HG03457 (cell line): ENCODE results near the gene CHIT1.

Experiments
- ATAC-seq: cut with Tn5 transposase; IDR thresholded peaks from one replicate; pipeline ENCODE4 v1.9.1; 2021; ENCODE audit warnings: moderate number of reproducible peaks; ENCODE audit not compliant: unreplicated experiment

Gene CHIT1

DNA sequence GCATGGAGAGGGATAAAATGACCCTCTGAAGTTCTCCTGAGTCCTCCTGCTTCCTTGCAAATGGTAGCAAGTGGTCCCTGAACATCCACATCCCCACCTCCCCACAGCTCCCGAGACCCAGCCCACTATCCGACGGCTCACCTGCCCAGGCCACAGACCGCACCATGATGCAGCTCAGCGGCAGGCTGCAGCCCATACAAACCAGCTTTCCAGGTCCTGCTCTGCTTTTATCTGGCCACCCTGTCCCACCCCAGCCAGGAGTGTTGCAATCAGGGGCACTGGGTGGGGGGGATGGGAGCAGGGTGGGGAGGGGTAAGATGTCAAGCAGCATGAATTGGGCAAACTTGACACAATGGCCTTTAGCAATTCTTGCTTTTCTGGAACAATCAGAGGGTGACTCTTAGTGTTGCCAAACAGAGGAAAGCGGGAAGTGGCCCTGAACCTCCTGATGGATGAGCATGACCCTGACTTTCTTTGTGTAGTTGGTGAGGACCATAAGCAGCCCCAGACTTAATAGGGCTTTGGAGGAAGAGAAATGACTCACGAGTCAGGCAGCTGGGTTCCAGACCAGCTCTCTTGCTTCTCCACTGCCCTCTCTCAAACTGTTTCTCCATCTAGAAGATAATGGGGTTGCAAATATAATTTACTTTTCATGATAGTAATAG, at the start of gene CHIT1:
CHIT1 (minus strand) TSS at position 203 of the 665 bp plus-strand sequence; CDS start at position 166, 37 bp downstream.
- ATAC-seq: no peak

DNA sequence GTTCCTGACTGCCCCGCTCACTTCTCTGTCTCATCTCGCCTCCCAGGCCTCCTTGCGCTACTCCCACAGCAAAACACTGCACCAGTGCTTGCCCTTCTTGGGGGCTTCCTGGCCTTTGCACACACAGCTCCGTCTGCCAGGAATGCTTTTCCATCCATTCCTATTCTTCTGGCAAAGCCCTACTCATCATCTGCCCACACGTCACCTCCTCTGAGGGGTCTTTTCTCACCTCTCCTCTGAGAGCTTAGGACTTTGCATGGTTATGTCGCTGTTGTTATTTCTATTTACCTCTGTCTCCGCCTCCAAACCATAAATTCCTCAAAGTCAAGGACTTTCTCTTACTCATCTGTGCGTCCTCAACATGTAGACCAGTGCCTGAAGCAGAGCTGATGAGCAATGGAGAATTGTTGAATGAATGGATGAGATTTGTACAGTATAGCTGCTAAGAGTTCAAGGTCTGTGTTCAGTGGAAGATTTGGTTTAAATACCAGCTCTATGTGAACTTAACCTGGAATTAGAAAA, 49.5 kb upstream of the CHIT1 start:
- ATAC-seq: no peak

DNA sequence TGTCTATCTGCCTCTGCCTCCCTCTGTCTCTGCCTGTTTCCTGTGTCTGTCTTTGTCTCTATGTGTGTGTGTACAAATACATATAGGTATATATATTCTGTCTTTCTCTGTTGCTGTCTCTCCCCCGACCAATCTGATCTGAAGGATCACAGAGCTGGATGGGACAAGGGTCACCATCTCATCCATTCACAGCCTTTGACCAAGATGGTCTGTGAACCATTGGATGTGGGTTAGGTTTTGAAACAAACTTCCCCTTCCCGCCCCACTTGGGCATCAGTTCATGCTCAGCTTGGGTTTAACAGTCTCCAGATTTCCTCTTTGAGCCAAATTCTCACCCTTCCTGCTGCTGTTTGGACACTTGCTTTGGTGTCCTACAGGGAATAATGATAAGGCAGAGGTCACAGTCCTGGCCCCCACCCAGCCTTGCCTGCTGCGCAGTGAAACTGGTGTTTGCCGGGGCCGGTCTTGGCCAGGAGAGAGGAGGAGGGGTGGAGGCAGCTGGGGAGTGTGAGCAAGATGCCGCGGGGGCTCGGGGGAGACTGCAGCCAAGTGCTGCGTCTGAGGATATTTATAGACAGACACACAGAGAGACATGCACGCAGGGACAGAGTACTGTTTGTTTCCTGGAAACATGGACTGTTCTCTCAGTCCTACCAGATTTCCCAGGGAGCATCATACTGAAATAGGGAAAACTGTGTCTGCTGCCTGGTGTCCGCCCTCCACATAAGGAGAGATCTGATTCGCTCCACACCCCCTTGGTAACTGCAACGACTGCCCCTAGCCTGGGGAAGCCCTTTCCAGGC, 48.8 kb upstream of the CHIT1 start:
- ATAC-seq: no peak

DNA sequence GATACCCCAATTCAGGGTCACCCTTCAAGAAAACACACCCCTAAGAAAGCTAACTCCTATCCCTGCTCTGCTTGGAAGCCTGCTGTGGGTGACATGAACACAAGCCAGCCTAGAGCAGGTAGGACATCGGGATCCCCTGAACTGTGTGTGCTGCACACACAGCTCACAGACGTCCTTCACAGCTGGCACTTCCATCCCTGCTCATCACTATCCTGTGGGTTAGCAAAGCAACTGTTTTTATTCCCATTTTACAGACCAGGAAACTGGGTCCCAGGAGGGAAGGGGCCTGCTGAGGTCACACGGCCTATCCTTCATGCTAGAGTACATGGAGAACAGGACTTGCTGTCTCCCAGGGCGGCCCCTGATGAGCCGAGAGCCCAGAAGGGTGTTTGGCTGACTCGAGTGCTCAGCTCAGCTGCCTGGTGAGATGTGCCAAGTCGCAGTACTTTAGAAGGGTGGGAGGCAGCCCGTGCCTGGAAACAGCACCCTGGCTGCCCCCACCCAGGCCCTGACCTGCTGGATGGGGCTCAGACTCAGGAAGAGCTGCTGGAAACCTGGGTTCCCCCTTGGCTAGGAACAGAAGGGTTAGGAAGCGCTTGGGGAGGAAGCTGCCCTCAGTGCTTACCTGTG, 47.6 kb upstream of the CHIT1 start:
- no peak for ATAC-seq

DNA sequence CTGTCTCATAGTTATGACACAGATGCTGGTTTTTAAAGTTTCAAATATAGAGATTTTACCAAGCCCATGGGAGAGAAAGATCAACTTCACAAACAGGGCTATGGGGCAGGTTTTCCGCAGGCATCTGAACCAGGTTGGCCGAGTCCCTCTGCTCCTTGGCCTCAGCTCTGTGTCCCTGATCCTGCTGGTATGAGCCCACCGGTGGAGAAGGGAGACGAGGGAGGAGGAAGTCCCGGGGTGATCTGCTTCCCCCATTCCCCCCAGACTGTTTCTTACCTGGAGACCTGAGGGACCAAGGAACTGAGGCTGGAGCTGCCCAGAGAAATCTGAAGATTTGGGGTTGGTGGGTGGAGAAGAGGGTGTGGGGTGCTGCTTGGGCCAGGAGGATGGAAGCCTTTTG, 46.9 kb upstream of the CHIT1 start:
- no peak for ATAC-seq

DNA sequence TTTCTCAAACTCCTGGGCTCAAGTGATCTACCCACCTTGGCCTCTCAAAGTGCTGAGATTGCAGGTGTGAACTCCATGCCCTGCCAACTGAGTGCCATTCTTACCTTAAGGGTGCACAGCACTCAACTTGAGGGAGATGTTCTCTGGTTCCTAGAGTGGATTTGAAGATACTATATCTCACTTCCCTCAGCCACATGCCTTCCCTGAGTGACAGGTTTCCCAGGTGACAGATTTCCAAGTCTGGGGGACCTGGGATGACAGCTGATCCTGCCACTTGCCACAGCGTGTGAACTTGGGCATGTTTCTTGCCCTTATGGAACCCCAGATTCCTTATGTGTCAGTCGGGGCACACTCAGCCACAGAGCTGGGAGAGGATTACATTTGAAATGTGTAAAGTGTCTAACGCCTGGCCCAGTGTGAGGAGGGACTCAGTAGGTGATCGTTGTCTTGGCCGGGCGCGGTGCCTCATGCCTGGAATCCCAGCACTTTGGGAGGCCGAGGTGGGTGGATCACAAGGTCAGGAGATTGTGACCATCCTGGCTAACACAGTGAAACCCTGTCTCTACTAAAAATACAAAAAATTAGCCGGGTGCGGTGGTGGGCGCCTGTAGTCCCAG, 46.3 kb upstream of the CHIT1 start:
- no peak for ATAC-seq

DNA sequence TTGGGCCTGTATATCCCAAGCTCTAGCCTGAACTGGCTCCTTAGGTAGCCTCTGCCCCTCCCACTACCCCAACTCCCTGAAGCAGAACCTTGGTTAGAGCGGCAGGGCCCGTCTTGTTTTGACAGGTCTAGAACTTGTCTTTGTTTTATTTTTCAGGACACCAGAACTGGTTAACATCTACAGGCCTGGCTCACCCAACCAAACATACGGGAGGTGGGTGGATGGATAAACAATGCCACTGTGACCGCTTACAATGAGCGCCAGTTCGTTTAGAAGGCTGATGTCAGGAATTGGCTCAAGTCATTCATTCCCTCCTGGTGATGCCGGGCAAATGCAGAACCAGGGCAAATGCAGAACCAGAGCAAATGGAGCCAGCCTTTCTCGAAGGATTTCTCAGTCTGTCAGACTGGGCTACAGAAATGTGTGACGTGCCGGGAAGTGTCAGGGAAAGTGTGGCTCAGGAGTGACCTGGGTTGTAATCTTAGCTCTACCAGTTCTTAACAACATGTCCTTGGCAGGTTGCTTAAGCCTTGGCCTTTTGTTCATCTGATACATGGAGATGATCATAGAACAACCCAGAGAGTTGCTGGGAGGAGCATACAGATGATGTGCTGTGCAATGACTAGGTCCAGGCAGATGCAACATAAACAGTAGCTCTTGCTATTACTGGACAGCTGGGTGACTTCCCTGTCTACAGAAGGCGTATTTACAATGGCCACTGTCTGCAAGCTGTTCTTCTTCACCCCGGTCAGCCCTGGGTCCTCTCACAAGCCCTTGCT, 45.3 kb upstream of the CHIT1 start:
- no peak for ATAC-seq

DNA sequence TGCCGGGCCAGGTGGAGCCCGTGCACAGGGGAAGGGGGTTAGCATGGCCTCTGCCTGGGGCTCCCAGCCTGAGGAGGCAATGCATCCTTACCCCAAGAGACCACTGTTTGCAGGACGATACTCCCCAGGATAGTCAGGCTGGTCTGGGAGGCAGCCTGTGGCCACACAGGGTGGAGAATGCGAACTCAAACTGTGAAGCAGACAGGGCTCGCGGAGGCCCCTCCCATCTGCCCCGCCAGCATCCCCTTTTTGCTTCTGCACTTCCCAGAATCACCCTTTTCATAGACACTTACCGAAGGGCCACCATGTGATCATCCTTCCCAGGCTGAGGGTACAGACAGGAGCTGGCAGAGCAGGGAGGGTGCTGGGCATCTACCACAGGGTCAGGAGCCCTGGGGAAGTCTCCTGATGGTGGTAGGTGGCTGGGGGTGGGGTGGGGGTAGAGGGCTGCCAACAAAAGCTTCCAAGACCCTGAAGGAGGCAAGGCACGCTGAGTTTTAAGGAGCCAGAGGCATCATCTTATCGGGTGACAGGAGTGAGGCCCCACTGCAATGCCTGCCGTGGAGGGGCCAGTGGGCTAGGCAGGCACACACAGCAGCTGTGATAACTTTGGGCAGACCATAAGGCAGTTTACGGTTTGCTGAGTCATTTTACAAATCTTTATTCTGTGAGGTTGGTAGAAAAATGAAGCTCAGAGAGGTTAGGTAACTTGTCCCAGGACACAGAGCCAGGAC, 44.6 kb upstream of the CHIT1 start:
- no peak for ATAC-seq

DNA sequence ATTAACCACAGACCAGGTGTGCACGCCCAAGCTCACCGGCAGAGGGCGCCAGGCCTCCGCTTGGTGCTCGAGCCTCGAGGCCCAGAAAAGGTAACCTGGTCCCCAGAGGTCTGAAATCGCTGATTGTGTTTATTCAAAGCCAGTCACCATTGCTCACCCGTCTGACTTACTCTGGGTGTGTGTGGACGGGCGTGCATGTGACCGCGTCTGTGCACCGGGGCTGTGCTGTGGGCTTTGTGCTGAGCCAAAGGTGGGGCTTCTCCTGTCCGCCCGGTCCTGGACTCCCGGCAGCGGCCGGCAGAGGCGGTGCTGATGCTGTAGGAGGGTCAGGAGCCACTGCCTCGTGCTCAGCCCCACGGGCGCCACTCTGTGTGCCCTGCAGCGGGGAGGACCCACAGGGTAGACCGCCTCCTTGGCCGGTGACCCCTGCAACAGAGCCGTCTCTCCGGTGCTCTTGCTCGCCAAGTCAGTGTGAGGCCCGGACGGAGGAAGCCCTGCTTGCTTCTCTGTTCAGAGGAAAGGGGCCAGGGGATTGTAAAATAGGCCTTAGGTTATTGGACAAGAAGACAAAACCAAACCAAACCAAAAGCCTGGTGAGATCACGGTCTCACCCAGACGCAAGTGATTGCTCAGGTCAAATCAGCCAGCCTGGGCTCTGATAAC, 43.9 kb upstream of the CHIT1 start:
- ATAC-seq: peak; percentile 41

DNA sequence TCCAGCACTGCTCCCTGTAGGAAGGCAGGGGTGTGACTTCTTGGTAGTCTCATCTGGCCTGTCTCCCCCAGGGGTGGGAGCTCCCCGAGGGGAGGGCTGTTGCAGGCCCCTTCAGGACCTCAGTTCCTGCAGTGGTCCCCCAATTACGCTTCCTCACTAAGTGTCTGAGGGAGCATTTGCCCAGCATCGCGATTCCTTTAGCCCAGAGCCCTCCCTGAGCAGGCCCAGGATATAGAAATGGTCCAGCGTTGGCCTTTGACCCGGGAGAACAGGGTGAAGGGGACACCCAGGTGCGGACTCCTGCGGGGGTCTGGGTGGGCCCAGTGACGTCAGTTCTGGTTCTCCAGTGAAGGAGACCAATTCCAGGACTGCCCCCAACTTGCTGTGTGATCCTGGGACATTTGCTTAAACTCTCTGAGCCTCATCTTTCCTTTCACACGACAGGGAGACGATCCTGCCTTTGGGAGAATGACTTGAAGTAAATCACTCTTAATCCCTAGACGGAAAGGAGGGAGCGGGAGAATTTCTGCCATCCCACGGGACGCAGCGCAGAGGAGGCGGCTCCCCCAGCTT, 43.2 kb upstream of the CHIT1 start:
- no peak for ATAC-seq

DNA sequence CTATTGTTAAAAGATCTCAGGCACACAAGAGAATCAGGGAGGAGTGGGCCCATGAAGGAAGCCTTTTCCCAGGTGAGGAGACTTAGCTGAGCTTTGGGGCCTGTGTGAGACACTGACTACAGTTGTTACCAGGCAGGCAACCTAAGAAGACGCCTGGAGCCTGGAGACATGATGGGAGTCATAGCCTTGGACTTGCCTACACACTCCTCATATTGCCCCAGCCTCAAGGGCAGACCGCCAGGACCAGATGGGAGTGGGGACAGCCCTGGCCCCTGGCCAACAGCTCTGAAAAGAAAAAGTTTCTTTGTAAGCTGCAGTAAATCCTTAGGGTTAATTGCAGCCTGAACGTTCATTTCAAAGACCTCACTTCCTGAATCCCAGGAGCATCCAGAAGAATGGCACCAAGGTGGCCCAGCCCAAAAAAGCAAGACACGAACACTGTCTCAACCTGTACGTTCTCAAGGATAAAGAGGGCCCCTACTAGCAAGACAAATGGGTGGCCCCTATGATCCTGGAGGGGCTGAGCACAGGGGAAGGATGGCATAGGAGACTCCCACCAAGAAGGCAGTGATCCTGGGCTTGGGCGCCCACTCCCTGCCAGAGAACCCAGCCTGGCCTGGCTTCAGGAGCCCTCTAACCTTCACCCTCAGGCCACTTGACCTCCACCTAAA, 42.6 kb upstream of the CHIT1 start:
- no peak for ATAC-seq

DNA sequence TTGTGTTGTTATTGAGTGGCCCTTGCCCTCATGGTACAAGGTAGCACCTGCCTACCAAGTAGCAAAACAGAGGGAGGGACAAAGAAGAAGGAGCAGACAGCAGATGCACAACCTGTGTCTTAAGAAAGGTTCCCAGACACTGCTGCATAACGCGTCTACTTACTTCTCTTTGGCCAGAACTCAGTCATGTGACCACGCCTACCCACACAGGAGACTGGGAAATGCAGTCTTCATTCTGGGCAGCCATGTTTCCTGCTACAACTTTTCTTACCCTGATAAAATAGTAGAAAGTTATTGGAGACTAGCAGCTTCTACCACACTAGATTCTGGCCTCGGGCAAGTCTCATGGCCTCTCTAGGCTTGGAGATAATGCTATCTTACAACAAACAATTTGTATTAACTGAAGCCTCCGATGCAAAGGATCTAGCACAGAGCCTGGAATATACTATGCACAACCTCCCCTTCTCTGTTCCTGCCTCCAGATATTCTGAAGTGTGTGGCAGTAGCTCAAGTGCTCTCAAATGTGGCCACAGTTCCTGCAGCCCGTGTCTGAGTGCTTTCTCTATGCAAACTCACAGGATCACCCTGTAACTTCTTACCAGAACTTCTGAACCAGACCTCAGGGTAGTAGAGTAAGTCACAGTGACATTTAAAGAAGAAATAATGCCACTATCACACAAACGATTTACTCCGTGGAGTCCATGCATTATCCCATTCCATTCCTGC, 41.7 kb upstream of the CHIT1 start:
- ATAC-seq: no peak

DNA sequence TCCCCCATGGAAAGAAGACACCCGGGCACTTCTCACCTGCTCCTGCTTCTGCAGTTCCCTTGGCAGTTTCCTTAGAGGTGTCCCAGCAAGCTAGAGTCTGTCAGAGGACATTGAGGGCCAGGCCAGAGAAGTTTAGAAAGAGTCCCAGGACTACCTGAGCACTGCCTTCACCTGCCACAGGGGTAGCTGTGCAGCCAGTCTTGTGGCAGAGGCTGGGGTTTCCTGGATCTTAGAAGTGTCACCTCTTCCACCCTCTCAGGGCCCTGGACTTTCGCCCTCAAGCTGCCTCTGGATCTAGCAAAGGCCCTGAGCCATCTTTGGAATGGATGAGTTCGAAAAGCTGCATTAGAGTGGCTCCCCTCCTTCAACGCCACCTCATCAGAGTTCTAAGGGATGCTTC, 41.0 kb upstream of the CHIT1 start:
- ATAC-seq: no peak

DNA sequence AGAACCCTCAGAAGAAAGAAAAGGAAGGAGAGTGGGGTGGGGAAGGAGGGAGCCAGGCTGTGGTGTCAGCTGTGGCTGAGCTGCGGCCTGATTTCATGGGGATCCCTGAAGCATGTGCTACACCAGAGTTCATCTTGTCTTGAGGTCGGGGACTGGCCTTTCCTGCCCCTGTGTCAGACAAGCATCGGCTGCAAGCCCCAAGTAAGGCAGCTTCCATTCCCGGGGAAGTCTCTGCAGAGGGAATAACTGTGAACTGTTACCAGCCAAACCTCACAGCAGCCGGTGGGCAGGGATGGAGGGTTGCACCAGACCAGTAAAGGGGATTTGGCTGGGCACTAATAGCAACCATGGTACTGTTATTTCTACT, 40.2 kb upstream of the CHIT1 start:
- no peak for ATAC-seq

DNA sequence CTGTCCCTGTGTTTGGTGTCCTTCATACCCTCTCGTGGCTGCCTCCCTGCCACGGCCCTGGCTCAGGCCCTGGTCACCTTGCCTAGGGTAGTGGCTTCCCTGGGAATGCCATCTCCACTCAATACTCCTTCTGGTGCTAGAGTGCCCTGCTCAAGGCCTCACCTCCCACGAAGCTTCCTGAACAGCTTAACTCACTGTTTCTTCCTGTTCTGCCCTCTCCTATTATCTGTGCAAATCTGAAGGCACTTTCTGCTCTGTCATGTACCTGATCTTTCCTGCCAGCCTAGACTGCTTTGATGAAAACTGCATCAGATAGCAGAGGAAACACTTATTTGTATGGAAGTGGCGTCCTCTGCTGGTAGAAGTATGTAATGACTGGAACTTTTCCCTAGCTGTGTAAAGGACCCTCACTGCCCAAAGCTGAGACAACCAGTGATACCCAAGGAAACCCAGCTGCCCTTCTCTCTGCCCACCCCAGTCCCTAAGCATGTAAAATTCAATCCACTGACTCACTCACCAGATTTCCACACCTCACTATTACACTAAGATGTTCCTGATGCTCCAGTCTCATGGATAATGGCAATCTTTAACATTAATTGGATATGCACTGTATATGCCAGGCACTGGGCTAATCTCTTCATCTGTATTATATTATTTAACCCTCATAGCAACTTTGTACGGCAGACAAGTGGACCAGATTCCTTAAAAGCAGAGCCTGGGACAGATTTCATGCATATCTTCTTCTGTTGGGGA, 39.6 kb upstream of the CHIT1 start:
- ATAC-seq: no peak

DNA sequence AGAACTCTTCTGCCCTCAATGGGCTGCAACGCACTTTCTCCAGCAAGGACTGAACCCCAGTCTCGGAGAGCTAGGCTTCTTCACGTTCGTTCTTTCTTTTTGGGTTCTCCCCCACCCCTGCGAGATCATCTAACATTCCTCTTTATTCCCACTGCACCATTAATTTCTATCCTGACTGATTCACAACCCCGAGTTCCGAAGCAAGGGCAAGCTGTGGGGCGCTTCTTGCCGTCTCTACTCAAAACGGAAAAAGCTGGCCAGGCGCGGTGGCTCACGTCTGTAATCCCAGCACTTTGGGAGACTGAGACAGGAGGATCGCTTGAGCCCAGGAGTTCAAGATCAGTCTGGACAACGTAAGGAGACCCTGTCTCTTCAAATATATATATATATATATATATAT, 38.4 kb upstream of the CHIT1 start:
- no peak for ATAC-seq

DNA sequence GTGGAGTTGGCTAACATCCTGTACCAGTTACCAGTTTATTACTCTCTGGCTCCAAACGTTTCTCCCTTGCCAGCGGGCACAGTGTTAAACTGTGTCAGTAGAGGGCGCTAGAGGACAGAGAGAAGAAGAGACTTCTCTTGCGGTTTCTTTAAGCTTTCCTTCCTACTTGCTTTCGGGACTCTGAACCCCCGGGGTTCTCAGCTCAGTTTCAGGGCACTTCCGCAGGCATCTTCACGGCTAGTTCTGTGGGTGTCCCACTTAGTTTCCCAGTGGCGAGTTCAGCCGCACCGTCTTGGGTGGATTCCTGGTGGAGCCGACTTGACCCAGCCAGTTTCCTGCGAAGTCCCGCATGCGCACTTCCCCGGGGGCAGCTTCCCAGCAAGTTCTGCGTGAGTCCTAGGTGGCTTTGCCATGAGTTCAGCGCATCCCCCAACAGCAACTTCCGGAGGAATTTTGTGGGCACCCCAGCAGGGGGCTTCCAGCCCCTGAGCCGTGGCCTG, 37.9 kb upstream of the CHIT1 start:
- no peak for ATAC-seq
